AG10803 (cell line): ENCODE measurements around the gene CYTH3.
"Not testable (repeated sequence)": the region's sequence is repeated elsewhere in the genome, so short reads cannot be mapped to it uniquely, and the experiment has no call there.

Experiments used
- DNase-seq: peaks from one replicate; pipeline ENCODE4 v3.0.0; 2010; ENCODE audit warnings: low read depth
- H3K4me3 ChIP-seq: 2 replicates; pipeline ENCODE4 v1.5.1; 2011; ENCODE audit warnings: mild to moderate bottlenecking, low read length, control low read depth
- TF ChIP-seq, protein P1 (sequence below): conservative IDR thresholded peaks from 2 replicates; pipeline ENCODE4 v1.5.1; 2011; ENCODE audit warnings: mild to moderate bottlenecking, low read length, control low read depth, inconsistent platforms

The CYTH3 gene

DNA sequence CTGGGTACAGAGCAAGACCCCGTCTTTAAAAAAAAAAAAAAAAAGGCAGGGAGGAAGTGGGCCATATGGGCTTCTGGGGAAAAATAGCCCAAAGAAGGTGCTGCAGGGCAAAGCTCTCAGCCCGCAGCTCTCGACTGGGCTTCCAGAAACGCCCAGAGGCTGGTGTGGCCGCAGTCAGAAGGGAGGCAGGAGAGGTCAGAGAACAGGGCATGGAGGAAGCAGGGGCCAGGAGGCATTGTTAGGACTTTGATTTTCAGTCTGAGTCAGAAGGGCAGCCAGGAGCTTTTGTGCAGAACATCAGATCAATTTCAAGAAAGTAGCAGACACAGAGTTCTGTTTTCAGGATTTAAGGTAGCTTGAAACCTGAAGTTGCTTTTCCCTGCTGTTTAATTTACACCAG lies 35.3 kb upstream of the CYTH3 start:
- TF ChIP-seq, protein P1, sequence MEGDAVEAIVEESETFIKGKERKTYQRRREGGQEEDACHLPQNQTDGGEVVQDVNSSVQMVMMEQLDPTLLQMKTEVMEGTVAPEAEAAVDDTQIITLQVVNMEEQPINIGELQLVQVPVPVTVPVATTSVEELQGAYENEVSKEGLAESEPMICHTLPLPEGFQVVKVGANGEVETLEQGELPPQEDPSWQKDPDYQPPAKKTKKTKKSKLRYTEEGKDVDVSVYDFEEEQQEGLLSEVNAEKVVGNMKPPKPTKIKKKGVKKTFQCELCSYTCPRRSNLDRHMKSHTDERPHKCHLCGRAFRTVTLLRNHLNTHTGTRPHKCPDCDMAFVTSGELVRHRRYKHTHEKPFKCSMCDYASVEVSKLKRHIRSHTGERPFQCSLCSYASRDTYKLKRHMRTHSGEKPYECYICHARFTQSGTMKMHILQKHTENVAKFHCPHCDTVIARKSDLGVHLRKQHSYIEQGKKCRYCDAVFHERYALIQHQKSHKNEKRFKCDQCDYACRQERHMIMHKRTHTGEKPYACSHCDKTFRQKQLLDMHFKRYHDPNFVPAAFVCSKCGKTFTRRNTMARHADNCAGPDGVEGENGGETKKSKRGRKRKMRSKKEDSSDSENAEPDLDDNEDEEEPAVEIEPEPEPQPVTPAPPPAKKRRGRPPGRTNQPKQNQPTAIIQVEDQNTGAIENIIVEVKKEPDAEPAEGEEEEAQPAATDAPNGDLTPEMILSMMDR: no peak
- no peak for DNase-seq

DNA sequence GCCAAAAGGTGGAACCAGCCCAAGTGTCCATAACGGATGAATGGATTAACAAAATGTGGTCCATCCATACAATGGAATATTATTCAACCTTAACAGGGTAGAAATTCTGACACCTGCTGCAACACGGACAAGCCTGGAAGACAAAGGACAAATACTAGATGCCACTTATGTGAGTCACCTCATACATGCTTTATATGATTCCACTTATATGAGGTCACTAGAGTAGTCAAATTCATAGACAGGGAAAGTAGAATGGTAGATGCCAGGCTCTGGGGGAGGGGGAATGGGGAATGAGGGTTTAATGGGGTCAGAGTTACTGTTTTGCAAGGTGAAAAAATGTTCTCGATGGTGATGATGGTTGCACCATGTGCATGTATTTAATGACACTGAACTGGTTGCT lies 34.0 kb upstream of the CYTH3 start:
- TF ChIP-seq, protein P1: no peak
- no peak overlapping the region for H3K4me3 ChIP-seq
- peak; percentile 83 for DNase-seq

More for the DNA sequence above, 35.3 kb upstream of the CYTH3 start:
- H3K4me3 ChIP-seq: no peak overlapping the region

DNA sequence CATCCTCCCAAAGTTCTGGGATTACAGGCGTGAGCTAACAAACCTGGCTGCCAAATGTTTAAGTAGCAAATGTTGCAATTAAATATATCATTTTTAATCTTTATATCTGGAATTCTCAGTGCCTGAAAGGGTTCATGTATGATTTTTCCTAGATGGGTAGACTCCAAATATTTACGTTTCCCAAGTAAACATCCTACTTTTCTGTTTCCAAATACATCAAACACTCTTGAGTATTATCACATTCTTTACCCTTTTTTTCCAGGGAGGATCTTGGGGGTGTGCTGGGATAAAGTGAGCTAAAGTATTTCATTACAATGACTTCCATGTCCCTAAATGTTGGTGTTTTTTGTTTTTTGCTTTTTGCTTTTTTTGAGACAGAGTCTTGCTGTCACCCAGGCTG lies 32.9 kb upstream of the CYTH3 start:
- H3K4me3 ChIP-seq: no peak overlapping the region
- no peak for DNase-seq
- TF ChIP-seq, protein P1: no peak

DNA sequence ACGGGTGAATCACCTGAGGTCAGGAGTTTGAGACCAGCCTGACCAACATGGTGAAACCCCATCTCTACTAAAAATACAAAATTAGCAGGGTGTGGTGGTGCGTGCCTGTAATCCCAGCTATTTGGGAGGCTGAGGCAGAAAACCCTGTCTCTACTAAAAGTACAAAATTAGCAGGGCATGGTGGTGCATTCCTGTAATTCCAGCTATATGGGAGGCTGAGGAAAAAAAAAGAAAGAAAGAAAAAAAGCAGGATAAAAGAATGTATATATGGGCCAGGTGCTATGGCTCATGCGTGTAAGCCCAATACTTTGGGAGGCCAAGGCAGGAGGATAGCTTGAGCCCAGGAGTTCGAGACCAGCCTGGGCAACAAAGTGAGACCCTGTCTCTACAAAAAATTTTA lies 29.0 kb upstream of the CYTH3 start:
- not testable (repeated sequence) for DNase-seq, H3K4me3 ChIP-seq

DNA sequence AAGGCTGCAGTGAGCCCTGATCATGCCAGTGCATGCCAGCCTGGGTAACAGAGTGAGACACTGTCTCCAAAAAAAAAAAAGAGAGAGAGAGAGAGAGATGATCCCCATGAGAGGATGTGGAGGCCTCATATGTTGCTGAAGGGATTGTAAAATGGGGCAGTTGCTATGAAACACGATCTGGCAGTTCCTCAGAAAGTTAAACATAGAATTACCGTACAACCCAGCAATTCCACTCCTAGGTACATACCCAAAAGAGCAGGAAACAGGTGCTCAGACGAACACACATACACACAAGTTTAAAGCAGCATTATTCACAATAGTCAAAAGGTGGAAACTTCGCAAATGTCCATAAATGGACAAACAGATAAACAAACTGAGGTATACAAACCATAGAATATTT lies 27.4 kb upstream of the CYTH3 start:
- no peak overlapping the region for H3K4me3 ChIP-seq
- no peak for DNase-seq
- TF ChIP-seq, protein P1: no peak

DNA sequence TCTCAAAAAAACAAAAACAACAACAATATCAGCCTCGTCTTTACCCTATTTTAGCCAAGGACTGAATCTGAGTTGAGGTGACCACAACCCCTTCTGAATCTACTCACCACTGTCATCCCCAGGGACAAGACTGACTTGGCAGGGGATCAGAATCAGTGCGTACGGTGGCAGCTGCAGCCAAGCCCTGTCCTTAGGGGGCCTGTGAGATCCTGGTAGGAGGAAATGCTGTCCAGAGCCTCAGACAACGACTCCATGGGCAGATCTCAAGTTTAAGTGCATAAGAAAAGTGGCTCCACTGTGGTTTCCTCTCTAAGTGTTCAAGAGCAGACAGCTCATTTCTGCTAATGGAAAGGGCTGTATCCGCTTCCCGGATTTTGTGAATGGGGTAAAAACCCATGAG lies 22.4 kb upstream of the CYTH3 start:
- TF ChIP-seq, protein P1: no peak
- no peak overlapping the region for H3K4me3 ChIP-seq
- no peak for DNase-seq

DNA sequence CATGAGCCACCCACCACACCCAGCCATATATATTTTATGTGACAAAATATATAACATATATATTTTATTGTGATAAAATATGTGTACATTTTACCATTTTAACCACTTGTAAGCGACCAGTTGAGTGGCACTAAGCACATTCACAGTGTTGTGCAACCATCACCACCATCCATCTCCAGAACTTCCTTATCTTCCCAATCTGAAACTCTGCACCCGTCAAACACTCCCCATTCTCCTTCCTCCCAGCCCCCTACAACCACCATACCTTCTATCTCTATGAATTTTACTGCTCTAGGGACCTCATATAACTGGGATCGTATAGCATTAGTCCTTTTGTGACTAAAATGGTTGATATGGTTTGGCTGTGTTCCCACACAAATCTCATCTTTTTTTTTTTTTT lies 20.8 kb upstream of the CYTH3 start:
- TF ChIP-seq, protein P1: no peak
- H3K4me3 ChIP-seq: no peak overlapping the region
- DNase-seq: no peak

DNA sequence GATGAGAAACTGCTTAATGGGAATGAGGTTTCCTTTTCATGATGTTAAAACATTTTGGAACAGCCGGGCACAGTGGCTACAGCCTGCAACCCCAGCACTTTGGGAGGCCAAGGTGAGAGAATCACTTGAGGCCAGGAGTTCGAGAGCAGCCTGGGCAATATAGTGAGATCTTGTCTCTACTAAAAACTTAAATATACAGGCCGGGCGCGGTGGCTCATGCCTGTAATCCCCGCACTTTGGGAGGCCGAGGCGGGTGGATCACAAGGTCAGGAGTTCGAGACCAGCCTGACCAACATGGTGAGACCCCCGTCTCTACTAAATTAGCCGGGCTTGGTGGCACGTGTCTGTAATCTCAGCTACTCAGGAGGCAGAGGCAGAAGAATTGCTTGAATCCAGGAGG lies 19.5 kb upstream of the CYTH3 start:
- not testable (repeated sequence) for H3K4me3 ChIP-seq, DNase-seq
